Measurements from ENCODE around the gene ARL2BP. TPM values are rescaled to one million over a fixed set of nuclear protein-coding genes. Genes with fewer than 3 reads are reported as not detected.

ARL2BP gene
- total and polyA plus RNA-seq, 4 donors, result 13.4 to 33.6 (median 19.2) TPM

DNA sequence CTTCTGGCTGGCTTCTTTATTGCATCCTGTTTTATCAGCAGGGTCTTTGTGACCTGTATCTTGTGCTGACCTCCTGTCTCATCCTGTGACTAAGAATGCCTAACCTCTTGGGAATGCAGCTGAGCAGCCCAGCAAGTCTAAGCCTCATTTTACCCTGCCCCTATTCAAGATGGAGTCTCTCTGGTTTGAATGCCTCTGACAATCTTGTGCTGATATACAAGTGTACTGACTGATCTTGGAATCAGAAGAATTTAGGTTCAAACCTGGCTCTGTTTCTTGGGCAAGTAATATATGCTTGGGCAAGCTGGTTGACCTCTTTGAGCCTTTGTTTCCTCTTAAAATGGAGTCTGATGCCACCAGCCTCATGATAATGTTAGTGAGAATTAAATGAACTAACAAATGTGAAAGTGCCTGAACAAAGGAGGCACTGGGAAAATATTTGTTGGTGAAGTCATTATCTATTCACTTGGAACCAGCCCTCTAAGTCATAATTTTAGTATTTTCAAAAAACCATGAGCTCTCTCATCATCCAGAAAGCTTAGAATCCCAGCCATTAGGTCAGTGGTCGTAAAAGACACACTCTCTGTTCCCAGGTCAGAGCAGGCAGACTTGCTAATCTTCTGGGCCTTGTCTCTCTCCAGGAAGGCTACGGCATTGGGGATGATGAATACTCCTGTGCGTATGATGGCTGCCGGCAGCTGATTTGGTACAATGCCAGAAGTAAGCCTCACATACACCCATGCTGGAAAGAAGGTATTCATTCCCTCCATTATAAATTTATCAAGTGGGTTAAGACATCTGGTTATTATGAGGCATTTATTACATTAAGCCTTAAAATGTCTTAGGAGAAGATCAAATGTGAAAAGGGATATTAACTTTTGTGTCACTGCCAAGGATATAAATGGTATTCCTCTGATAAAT lies 18.1 kb upstream of the ARL2BP start:
- no peak overlapping the region for H3K9ac ChIP-seq (ENCODE audit: low read depth in 1 of 2, low read length in 2 of 2)
- no peak overlapping the region for H3K4me3 ChIP-seq (ENCODE audit: low read depth in 1 of 3, low read length in 3 of 3)
- no peaks in the 10 kb centered on the region for H3K4me1 ChIP-seq (ENCODE audit: control insufficient read depth in 4 of 4, insufficient read depth in 4 of 4, low read length in 3 of 4)
- DNase-seq (ENCODE audit: low spot score), result no peak
- H3K36me3 ChIP-seq (ENCODE audit: control insufficient read depth in 4 of 4, insufficient read depth in 3 of 4, low read depth in 1 of 4, low read length in 3 of 4), result peaks cover 19 to 76% (median 60%) of the 10 kb centered on the region in 4 donors
- H3K9me3 ChIP-seq (ENCODE audit: control insufficient read depth in 4 of 4, low read length in 3 of 4), result no peaks in the 10 kb centered on the region
- no peak overlapping the region for H3K27ac ChIP-seq (ENCODE audit: low read depth in 1 of 2, low read length in 2 of 2)
- WGBS, result 96% methylated on average over 4 of the region's 4 CpGs
- no peaks in the 10 kb centered on the region for H3K27me3 ChIP-seq (ENCODE audit: control insufficient read depth in 4 of 4, insufficient read depth in 4 of 4, low read length in 3 of 4)
- TF ChIP-seq, protein P1, sequence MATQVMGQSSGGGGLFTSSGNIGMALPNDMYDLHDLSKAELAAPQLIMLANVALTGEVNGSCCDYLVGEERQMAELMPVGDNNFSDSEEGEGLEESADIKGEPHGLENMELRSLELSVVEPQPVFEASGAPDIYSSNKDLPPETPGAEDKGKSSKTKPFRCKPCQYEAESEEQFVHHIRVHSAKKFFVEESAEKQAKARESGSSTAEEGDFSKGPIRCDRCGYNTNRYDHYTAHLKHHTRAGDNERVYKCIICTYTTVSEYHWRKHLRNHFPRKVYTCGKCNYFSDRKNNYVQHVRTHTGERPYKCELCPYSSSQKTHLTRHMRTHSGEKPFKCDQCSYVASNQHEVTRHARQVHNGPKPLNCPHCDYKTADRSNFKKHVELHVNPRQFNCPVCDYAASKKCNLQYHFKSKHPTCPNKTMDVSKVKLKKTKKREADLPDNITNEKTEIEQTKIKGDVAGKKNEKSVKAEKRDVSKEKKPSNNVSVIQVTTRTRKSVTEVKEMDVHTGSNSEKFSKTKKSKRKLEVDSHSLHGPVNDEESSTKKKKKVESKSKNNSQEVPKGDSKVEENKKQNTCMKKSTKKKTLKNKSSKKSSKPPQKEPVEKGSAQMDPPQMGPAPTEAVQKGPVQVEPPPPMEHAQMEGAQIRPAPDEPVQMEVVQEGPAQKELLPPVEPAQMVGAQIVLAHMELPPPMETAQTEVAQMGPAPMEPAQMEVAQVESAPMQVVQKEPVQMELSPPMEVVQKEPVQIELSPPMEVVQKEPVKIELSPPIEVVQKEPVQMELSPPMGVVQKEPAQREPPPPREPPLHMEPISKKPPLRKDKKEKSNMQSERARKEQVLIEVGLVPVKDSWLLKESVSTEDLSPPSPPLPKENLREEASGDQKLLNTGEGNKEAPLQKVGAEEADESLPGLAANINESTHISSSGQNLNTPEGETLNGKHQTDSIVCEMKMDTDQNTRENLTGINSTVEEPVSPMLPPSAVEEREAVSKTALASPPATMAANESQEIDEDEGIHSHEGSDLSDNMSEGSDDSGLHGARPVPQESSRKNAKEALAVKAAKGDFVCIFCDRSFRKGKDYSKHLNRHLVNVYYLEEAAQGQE (IDR thresholded peaks at IDR 0.05), result no peak
- TF ChIP-seq TAF1 (conservative IDR thresholded peaks at IDR 0.05) (no peak), JUND (IDR thresholded peaks at IDR 0.05) (no peak), YY1 (IDR thresholded peaks at IDR 0.05) (no peak), RXRA (IDR thresholded peaks at IDR 0.05) (no peak), NR2F2 (IDR thresholded peaks at IDR 0.05) (no peak), SP1 (IDR thresholded peaks at IDR 0.05) (no peak), GABPA (IDR thresholded peaks at IDR 0.05 in 1 of 2, conservative IDR thresholded peaks at IDR 0.05 in 1 of 2) (no peak), FOXA2 (IDR thresholded peaks at IDR 0.05) (no peak), HNF4A (conservative IDR thresholded peaks at IDR 0.05) (no peak), FOXA1 (IDR thresholded peaks at IDR 0.05) (no peak), EGR1 (IDR thresholded peaks at IDR 0.05; ENCODE audit: low read depth in 2 of 2) (no peak), HNF4G (IDR thresholded peaks at IDR 0.05) (no peak), RAD21 (IDR thresholded peaks at IDR 0.05) (no peak)
- TF ChIP-seq, protein P2, sequence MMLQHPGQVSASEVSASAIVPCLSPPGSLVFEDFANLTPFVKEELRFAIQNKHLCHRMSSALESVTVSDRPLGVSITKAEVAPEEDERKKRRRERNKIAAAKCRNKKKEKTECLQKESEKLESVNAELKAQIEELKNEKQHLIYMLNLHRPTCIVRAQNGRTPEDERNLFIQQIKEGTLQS (IDR thresholded peaks at IDR 0.05), result no peak
- TF ChIP-seq, protein P3, sequence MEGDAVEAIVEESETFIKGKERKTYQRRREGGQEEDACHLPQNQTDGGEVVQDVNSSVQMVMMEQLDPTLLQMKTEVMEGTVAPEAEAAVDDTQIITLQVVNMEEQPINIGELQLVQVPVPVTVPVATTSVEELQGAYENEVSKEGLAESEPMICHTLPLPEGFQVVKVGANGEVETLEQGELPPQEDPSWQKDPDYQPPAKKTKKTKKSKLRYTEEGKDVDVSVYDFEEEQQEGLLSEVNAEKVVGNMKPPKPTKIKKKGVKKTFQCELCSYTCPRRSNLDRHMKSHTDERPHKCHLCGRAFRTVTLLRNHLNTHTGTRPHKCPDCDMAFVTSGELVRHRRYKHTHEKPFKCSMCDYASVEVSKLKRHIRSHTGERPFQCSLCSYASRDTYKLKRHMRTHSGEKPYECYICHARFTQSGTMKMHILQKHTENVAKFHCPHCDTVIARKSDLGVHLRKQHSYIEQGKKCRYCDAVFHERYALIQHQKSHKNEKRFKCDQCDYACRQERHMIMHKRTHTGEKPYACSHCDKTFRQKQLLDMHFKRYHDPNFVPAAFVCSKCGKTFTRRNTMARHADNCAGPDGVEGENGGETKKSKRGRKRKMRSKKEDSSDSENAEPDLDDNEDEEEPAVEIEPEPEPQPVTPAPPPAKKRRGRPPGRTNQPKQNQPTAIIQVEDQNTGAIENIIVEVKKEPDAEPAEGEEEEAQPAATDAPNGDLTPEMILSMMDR (IDR thresholded peaks at IDR 0.05; ENCODE audit: low read depth, low read length, missing input control), result no peak
- TF ChIP-seq, protein P4, sequence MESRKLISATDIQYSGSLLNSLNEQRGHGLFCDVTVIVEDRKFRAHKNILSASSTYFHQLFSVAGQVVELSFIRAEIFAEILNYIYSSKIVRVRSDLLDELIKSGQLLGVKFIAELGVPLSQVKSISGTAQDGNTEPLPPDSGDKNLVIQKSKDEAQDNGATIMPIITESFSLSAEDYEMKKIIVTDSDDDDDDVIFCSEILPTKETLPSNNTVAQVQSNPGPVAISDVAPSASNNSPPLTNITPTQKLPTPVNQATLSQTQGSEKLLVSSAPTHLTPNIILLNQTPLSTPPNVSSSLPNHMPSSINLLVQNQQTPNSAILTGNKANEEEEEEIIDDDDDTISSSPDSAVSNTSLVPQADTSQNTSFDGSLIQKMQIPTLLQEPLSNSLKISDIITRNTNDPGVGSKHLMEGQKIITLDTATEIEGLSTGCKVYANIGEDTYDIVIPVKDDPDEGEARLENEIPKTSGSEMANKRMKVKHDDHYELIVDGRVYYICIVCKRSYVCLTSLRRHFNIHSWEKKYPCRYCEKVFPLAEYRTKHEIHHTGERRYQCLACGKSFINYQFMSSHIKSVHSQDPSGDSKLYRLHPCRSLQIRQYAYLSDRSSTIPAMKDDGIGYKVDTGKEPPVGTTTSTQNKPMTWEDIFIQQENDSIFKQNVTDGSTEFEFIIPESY (IDR thresholded peaks at IDR 0.05), result no peak
- TF ChIP-seq, protein P5, sequence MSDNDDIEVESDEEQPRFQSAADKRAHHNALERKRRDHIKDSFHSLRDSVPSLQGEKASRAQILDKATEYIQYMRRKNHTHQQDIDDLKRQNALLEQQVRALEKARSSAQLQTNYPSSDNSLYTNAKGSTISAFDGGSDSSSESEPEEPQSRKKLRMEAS (IDR thresholded peaks at IDR 0.05), result no peak
